ENCODE results near the gene NEGR1. TPM values are rescaled to one million over a fixed set of nuclear protein-coding genes. Genes with fewer than 3 reads are reported as not detected.

The NEGR1 gene
- total RNA-seq, 4 donors from 2014 or later = 7.0 to 10.0 (median 8.1) TPM

DNA sequence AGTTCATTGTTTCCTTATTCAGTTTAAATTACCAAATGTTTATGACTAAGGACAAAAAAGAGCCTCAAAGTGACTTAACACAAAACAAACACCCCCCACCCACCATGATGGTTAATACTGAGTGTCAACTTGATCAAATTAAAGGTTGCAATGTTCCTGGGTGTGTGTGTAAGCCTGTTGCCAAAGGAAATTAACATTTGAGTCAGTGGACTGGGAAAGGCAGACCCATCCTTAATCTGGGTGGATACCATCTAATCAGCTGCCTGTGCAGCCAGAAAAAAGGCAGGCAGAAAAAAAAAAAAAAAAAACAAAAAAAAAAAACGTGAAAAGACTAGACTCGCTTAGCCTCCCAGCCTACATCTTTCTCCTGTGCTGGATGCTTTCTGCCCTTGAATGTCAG, 543.4 kb downstream of the NEGR1 start:
- Histone ChIP-seq H3K27ac (no peak overlapping the region), H3K4me3 (no peak overlapping the region), H3K27me3 (no peaks in the 10 kb centered on the region), H3K9me3 (no peaks in the 10 kb centered on the region), H3K36me3 (no peaks in the 10 kb centered on the region), H3K4me1 (no peaks in the 10 kb centered on the region)
- intact Hi-C loops (cut with DNase I; ENCODE audit: low total_unique reads) = no loop called here
- TF ChIP-seq EP300 (IDR thresholded peaks at IDR 0.05; ENCODE audit: low read depth) (no peak), POLR2AphosphoS5 (IDR thresholded peaks at IDR 0.05) (no peak), POLR2A (IDR thresholded peaks at IDR 0.05) (no peak)
- TF ChIP-seq, protein P1, sequence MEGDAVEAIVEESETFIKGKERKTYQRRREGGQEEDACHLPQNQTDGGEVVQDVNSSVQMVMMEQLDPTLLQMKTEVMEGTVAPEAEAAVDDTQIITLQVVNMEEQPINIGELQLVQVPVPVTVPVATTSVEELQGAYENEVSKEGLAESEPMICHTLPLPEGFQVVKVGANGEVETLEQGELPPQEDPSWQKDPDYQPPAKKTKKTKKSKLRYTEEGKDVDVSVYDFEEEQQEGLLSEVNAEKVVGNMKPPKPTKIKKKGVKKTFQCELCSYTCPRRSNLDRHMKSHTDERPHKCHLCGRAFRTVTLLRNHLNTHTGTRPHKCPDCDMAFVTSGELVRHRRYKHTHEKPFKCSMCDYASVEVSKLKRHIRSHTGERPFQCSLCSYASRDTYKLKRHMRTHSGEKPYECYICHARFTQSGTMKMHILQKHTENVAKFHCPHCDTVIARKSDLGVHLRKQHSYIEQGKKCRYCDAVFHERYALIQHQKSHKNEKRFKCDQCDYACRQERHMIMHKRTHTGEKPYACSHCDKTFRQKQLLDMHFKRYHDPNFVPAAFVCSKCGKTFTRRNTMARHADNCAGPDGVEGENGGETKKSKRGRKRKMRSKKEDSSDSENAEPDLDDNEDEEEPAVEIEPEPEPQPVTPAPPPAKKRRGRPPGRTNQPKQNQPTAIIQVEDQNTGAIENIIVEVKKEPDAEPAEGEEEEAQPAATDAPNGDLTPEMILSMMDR (IDR thresholded peaks at IDR 0.05) = no peak
- WGBS, 2 donors (ENCODE audit: low coverage in 1 of 2) = 67% methylated on average over 2 of the region's 2 CpGs; no CpG with 5 or more reads in 1 of the 2 donors
- in situ Hi-C loops (cut with MboI; ENCODE audit: low pct_ligation_motif_present in 1 of 4, low pct_unique_long_range_greater_than_20kb in 1 of 4, low sequenced_read_pairs in 3 of 4) = no loop called here
- DNase-seq = no peak

DNA sequence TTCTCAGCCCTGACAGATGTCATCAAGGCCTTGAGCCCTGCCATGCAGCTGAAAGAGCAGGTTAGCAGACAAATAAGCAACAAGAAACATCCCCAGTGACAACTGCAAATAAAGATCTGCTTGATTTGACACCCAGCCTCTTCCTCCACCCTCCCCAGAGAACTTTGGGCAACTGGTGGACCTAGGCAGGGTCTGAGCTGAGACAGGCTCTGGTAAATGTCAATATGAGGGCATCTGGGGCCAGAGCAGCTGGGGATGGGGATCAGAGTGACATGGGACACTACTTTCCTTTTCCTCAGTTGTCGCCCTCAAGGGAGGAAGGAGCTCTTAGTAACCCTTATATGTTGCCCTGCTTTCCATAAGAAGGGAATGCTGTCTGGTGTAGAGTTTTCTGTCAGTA, 544.1 kb downstream of the NEGR1 start:
- in situ Hi-C loops (cut with MboI; ENCODE audit: low pct_ligation_motif_present in 1 of 4, low pct_unique_long_range_greater_than_20kb in 1 of 4, low sequenced_read_pairs in 3 of 4) (no loop called here), intact Hi-C loops (cut with DNase I; ENCODE audit: low total_unique reads) (no loop called here)
- H3K36me3 ChIP-seq = no peaks in the 10 kb centered on the region
- H3K4me3 ChIP-seq = no peak overlapping the region
- H3K4me1 ChIP-seq = no peaks in the 10 kb centered on the region
- H3K27me3 ChIP-seq = no peaks in the 10 kb centered on the region
- TF ChIP-seq EP300 (IDR thresholded peaks at IDR 0.05; ENCODE audit: low read depth) (no peak), POLR2A (IDR thresholded peaks at IDR 0.05) (no peak), POLR2AphosphoS5 (IDR thresholded peaks at IDR 0.05) (no peak)
- TF ChIP-seq, protein P1 (IDR thresholded peaks at IDR 0.05) = no peak
- 84% methylated on average over 1 of the region's 1 CpG; no CpG with 5 or more reads in 1 of the 2 donors for WGBS, 2 donors (ENCODE audit: low coverage in 1 of 2)
- DNase-seq = no peak
- H3K9me3 ChIP-seq = no peaks in the 10 kb centered on the region
- no peak overlapping the region for H3K27ac ChIP-seq

DNA sequence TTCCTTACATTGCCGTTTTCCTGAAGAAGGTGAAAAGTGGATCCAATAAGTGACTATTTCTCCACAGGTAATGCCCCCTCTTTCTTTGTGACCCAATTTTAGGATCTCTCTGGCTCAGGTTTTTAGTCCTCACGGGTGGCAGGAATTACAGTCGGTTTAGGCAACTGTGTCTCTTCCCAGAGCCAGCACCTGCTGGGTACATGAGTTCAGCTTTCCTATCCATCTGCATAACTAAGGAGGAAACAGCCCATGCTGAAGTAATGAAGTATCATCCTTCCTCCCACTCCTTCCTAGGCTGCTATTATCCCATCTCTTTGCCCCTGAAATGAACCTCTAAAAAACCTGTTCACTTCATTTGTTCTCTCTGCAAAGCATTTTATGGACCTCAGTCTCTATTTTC, 544.6 kb downstream of the NEGR1 start:
- in situ Hi-C loops (cut with MboI; ENCODE audit: low pct_ligation_motif_present in 1 of 4, low pct_unique_long_range_greater_than_20kb in 1 of 4, low sequenced_read_pairs in 3 of 4) = no loop called here
- WGBS, 2 donors (ENCODE audit: low coverage in 1 of 2) = 90 to 96% methylated on average over 3 of the region's 3 CpGs
- no peak overlapping the region for H3K4me3 ChIP-seq

DNA sequence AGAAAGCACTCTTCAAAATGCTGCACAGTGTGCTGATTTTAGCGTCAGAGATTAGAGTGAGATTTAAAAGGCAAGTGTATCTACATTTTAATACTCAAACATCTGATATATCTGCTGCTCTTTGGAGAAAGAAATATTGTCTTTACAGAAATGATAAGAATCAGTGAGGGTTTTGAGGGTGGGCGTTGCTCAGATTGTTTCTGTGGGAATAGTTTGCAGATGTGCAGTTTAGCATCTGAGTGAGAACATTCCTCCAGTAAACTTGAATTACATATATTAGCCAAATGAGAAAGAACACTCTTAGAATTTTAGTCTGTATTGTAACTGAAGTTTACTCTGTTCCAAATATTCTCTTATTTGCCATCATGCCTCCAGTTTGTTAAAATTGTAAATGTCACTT, 549.2 kb downstream of the NEGR1 start:
- no peak for DNase-seq
- H3K4me1 ChIP-seq = no peaks in the 10 kb centered on the region
- 58 to 62% methylated on average over 2 of the region's 2 CpGs for WGBS, 2 donors (ENCODE audit: low coverage in 1 of 2)
- no peaks in the 10 kb centered on the region for H3K27me3 ChIP-seq
- in situ Hi-C loops (cut with MboI; ENCODE audit: low pct_ligation_motif_present in 1 of 4, low pct_unique_long_range_greater_than_20kb in 1 of 4, low sequenced_read_pairs in 3 of 4) (no loop called here), intact Hi-C loops (cut with DNase I; ENCODE audit: low total_unique reads) (no loop called here)
- no peak overlapping the region for H3K4me3 ChIP-seq
- H3K27ac ChIP-seq = no peak overlapping the region
- H3K9me3 ChIP-seq = no peaks in the 10 kb centered on the region
- TF ChIP-seq, protein P1 (IDR thresholded peaks at IDR 0.05) = no peak
- H3K36me3 ChIP-seq = no peaks in the 10 kb centered on the region

More for the DNA sequence above, 544.6 kb downstream of the NEGR1 start:
- no peak for TF ChIP-seq POLR2AphosphoS5 (IDR thresholded peaks at IDR 0.05)
- no peak for TF ChIP-seq POLR2A (IDR thresholded peaks at IDR 0.05)
- no peak for TF ChIP-seq EP300 (IDR thresholded peaks at IDR 0.05; ENCODE audit: low read depth)
- TF ChIP-seq, protein P1 (IDR thresholded peaks at IDR 0.05) = no peak
- Histone ChIP-seq H3K4me1 (no peaks in the 10 kb centered on the region), H3K27me3 (no peaks in the 10 kb centered on the region), H3K9me3 (no peaks in the 10 kb centered on the region), H3K27ac (no peak overlapping the region), H3K36me3 (no peaks in the 10 kb centered on the region)
- intact Hi-C loops (cut with DNase I; ENCODE audit: low total_unique reads) = no loop called here
- DNase-seq = no peak

Measured in transverse colon (tissue), 4 donors.